Fibroblast of pulmonary artery (primary cell): Measurements from ENCODE around the gene GRIN1.
"Not testable (repeated sequence)": the region's sequence is repeated elsewhere in the genome, so short reads cannot be mapped to it uniquely, and the experiment has no call there.

Source experiments
- DNase-seq: peaks from one replicate; pipeline ENCODE4 v3.0.0-alpha.2; 2010; ENCODE audit warnings: low read depth
- H3K4me3 ChIP-seq: replicated peaks from 2 replicates; pipeline ENCODE4 v1.5.1; 2011; ENCODE audit warnings: low read depth, mild to moderate bottlenecking, control low read depth, low read length, moderate library complexity
- CTCF ChIP-seq: IDR thresholded peaks from 2 replicates; pipeline ENCODE4 v1.5.1; 2011; ENCODE audit warnings: mild to moderate bottlenecking, control low read depth, low read length, inconsistent platforms; ENCODE audit errors: missing control alignments

GRIN1 gene

GRCh38 chr9:137128158-137128861 lies 10.6 kb upstream of the GRIN1 start:
- DNase-seq, result no peak
- H3K4me3 ChIP-seq, result peak overlapping the region; percentile 76
- no peak for TF ChIP-seq CTCF

DNA sequence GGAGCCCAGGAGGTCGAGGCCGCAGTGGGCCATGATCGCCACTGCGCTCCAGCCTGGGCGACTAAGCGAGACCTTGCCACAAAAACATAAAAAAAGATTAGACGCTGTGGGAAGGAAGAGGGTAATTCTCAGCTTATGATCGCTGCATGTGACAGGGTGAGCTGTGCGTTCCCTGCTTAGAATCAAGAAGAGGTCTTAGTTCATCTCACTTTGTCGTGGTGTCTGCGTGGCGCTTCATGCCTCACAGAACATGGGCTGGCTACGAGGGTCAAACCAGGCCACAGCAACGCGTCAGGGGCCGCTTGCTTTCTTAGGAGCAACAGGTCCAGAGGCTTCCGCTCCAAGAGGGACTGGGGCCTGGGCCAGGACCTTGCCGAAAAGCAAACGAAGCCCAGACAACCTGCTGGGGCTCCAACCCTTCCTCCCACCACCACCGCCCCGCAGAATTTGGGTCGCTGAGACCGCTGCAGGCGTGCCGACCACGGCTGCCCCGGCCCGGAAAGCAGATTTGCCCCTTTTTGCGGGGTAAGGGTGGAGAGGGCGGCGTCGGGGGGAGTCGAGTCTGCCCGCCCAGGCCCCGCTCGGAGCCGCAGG lies 10.0 kb upstream of the GRIN1 start:
- peak; percentile 17 for DNase-seq
- TF ChIP-seq CTCF, result no peak
- peak overlapping the region; percentile 76 for H3K4me3 ChIP-seq

GRCh38 chr9:137129456-137130175 lies 9.3 kb upstream of the GRIN1 start:
- no peak for TF ChIP-seq CTCF
- peak overlapping the region; percentile 76 for H3K4me3 ChIP-seq
- DNase-seq, result peak; percentile 93

GRCh38 chr9:137130176-137130755 lies 8.7 kb upstream of the GRIN1 start:
- peak overlapping the region; percentile 76 for H3K4me3 ChIP-seq
- TF ChIP-seq CTCF, result no peak
- no peak for DNase-seq

DNA sequence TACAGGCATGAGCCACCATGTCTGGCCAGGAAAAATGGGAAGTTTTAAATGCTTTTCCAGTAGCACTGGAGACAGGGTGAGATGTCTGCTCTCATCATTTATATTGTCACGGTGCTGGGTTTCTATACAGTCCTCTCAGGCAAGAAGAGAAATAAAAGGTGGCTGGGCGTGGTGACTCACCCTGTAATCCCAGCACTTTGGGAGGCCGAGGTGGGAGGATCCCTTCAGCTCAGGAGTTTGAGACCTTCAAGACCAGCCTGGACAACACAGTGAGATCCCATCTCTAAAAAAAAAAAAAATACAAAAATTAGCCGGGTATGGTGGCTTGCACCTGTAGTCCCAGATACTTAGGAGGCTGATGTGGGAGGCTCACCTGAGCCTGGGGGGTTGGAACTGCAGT lies 4.8 kb upstream of the GRIN1 start:
- TF ChIP-seq CTCF, result no peak
- no peak overlapping the region for H3K4me3 ChIP-seq
- DNase-seq, result no peak

DNA sequence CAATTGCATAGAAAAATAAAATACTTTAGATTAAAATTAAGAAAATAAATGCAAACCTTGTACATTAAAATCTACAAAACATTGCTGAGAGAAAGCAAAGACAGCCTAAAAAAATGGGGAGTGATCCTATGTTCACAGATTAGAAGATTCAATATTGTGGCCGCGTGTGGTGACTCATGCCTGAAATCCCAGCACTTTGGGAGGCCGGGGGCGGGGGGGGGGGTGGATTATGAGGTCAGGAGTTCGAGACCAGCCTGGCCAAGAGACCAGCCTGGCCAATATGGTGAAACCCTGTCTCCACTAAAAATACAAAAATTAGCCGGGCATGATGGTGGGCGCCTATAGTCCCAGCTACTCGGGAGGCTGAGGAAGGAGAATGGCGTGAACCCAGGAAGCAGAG lies 3.8 kb upstream of the GRIN1 start:
- not testable (repeated sequence) for H3K4me3 ChIP-seq, DNase-seq

GRCh38 chr9:137136261-137136880 lies 2.6 kb upstream of the GRIN1 start:
- TF ChIP-seq CTCF, result no peak
- H3K4me3 ChIP-seq, result no peak overlapping the region
- DNase-seq, result no peak
